ENCODE results near the gene KIRREL3. TPM values are rescaled to one million over a fixed set of nuclear protein-coding genes. Genes with fewer than 3 reads are reported as not detected.

The KIRREL3 gene
- polyA plus RNA-seq, 1 experiment = 2.3 TPM

DNA sequence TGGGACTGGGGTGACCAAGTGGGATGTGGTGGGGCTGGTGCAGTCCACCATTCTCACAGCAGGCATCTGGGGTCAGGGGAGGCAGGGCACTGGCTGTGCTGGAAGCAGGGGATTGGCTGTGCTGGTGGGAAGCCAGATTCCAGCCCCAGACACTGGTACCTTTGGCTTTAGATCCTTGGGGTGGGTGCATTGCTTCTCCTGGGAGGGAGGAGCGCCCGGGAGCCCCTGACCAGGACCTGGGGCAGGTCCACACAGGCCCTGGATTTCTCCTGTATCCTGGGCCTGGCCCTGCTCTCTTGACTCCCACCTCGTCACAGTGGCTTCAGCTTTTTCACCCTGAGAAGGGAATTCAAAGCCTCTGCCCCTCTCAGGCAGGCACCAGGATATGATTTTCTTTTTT is 606.5 kb downstream of the KIRREL3 start:
- POLR2A ChIA-PET = no interaction called here
- CTCF ChIA-PET = no interaction called here

DNA sequence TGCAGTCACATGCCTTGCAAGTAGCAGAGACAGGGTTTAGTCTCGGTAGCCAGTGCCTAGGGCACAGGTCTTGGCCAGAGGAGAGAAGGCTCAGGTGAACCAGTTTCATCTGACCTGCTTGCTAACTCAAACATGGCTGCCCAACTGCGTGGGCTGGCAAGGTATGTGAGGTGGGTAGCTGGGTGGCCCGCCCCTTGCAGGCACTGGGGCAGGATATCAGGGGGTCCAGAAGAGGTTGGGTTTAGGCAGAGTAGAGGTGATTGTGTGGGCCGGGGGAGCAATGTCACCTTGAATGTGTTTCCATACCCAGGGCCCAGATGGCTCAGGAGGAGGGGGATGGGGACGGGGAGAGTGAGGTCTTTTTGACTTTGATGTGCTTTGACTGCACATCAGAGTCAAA is 607.4 kb downstream of the KIRREL3 start:
- ChIA-PET CTCF (no interaction called here), POLR2A (no interaction called here)
- Histone ChIP-seq H3K27ac (ENCODE audit: low read depth, low read length) (no peak overlapping the region), H3K27me3 (ENCODE audit: control insufficient read depth, insufficient read depth, low read length) (no peaks in the 10 kb centered on the region), H3K4me3 (ENCODE audit: low read depth, low read length) (no peak overlapping the region), H3K9me3 (ENCODE audit: control insufficient read depth, insufficient read depth, low read length) (no peaks in the 10 kb centered on the region)
- no peak for DNase-seq (ENCODE audit: low read depth, low spot score)
- TF ChIP-seq, protein P1, sequence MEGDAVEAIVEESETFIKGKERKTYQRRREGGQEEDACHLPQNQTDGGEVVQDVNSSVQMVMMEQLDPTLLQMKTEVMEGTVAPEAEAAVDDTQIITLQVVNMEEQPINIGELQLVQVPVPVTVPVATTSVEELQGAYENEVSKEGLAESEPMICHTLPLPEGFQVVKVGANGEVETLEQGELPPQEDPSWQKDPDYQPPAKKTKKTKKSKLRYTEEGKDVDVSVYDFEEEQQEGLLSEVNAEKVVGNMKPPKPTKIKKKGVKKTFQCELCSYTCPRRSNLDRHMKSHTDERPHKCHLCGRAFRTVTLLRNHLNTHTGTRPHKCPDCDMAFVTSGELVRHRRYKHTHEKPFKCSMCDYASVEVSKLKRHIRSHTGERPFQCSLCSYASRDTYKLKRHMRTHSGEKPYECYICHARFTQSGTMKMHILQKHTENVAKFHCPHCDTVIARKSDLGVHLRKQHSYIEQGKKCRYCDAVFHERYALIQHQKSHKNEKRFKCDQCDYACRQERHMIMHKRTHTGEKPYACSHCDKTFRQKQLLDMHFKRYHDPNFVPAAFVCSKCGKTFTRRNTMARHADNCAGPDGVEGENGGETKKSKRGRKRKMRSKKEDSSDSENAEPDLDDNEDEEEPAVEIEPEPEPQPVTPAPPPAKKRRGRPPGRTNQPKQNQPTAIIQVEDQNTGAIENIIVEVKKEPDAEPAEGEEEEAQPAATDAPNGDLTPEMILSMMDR (IDR thresholded peaks at IDR 0.05; ENCODE audit: low read depth, low read length) = no peak

More for the DNA sequence above, 606.5 kb downstream of the KIRREL3 start:
- Histone ChIP-seq H3K9me3 (ENCODE audit: control insufficient read depth, insufficient read depth, low read length) (no peaks in the 10 kb centered on the region), H3K27ac (ENCODE audit: low read depth, low read length) (no peak overlapping the region), H3K27me3 (ENCODE audit: control insufficient read depth, insufficient read depth, low read length) (no peaks in the 10 kb centered on the region), H3K4me3 (ENCODE audit: low read depth, low read length) (no peak overlapping the region)
- TF ChIP-seq, protein P1 (IDR thresholded peaks at IDR 0.05; ENCODE audit: low read depth, low read length) = no peak
- DNase-seq (ENCODE audit: low read depth, low spot score) = no peak

DNA sequence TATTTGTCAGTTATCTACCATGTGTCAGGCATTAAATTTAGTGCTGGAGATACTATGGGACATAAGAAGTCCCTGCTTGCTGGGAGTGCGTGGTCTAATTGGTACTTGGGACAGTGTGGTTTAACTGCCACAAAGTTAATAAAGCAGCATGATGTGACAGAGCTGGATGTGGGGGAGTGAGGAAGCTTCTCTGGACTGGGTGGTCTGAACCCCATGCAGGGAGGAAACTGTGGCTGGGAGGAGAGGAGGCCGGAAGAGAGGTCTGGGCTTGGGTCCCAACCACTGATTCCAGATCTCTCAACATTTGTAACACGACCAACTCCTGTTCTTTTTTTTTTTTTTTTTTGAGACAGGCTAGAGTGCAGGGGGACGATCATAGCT is 607.9 kb downstream of the KIRREL3 start:
- ChIA-PET CTCF (no interaction called here), POLR2A (no interaction called here)
- Histone ChIP-seq H3K27ac (ENCODE audit: low read depth, low read length) (no peak overlapping the region), H3K9me3 (ENCODE audit: control insufficient read depth, insufficient read depth, low read length) (no peaks in the 10 kb centered on the region), H3K27me3 (ENCODE audit: control insufficient read depth, insufficient read depth, low read length) (no peaks in the 10 kb centered on the region), H3K4me3 (ENCODE audit: low read depth, low read length) (no peak overlapping the region)
- no peak for DNase-seq (ENCODE audit: low read depth, low spot score)
- TF ChIP-seq, protein P1 (IDR thresholded peaks at IDR 0.05; ENCODE audit: low read depth, low read length) = no peak

DNA sequence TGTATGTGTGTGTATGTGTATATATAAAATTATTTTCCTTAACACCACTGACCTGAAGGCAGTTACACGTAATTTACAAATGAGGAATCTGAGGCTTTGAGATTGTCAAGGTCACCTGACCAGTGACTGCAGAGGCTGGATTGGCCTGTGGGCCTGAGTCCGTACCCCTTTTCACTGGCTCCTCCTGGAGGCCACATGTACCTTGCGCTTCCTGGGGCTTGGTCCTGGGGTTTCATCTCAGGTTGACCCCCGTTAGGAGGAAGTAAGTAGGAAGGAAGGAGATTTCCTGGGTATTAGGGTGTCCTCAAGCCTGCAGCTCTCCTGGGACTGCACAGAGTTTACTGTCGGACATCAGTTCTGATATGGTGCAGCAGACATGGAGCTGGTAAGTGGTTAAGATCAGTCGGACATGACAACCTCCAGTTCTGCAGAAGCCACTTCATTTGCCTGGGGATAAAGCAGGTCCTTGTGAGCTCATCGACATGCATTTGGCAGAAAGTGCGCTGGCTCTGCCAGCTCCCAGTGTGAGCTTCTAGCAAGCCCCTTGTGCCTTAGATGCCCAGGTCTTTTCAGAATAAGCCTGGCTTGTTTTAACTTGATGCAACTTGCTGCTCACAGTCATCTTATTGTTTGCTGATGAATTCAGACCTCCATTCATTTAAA is 608.5 kb downstream of the KIRREL3 start:
- CTCF ChIA-PET = no interaction called here
- no peak for DNase-seq (ENCODE audit: low read depth, low spot score)

DNA sequence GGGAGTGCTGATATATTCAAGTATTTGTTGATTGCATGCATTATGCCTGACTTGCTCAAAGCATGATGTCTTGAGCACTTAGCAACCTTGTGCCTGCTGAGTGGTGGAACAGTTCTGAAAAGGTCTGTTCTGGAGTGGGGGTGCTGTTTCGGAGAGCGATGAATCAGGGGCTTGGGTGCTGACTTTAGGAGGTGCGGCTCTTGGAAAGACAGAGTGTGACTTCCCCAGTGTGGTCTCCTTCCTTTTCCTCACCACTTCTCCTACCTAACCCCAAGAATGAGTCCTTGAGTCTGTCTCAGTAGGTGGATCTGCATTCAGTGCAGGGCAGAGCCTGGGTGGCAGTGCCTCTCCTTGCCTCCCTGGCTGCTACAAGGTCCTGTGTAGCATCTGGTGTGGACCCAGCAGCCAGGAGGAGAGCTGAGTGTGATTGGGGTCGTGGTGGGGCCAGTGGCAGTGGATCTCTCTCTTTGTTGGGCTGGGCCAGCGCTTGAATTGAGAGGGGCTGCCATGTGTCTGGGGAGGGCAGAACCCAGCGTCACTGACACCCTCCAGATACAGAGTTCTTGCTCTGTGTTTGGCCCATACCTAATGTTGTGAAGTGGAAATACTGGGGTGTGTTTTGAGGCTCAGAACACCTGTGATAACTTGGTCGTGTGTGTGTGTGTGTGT is 609.1 kb downstream of the KIRREL3 start:
- ChIA-PET POLR2A (no interaction called here), CTCF (no interaction called here)
- no peak overlapping the region for H3K27ac ChIP-seq (ENCODE audit: low read depth, low read length)
- no peak for DNase-seq (ENCODE audit: low read depth, low spot score)
- no peaks in the 10 kb centered on the region for H3K27me3 ChIP-seq (ENCODE audit: control insufficient read depth, insufficient read depth, low read length)
- TF ChIP-seq, protein P1 (IDR thresholded peaks at IDR 0.05; ENCODE audit: low read depth, low read length) = no peak
- no peaks in the 10 kb centered on the region for H3K9me3 ChIP-seq (ENCODE audit: control insufficient read depth, insufficient read depth, low read length)
- H3K4me3 ChIP-seq (ENCODE audit: low read depth, low read length) = no peak overlapping the region

More for the DNA sequence above, 608.5 kb downstream of the KIRREL3 start:
- no peak overlapping the region for H3K27ac ChIP-seq (ENCODE audit: low read depth, low read length)
- POLR2A ChIA-PET = no interaction called here
- no peaks in the 10 kb centered on the region for H3K27me3 ChIP-seq (ENCODE audit: control insufficient read depth, insufficient read depth, low read length)
- no peaks in the 10 kb centered on the region for H3K9me3 ChIP-seq (ENCODE audit: control insufficient read depth, insufficient read depth, low read length)
- H3K4me3 ChIP-seq (ENCODE audit: low read depth, low read length) = no peak overlapping the region
- TF ChIP-seq, protein P1 (IDR thresholded peaks at IDR 0.05; ENCODE audit: low read depth, low read length) = 0 out of 2 replicates have a peak, but pooled peaks have one; percentile 7
